Measurements from ENCODE around the gene BPIFB1.

Gene BPIFB1

GRCh38 chr20:33282991-33283555, at the start of gene BPIFB1:
TSS of gene BPIFB1 (plus strand) at chr20:33283214. CDS start at chr20:33286074, 2,860 bp downstream.
- DNase-seq (ENCODE audit: low read depth in 1 of 2, low spot score in 1 of 2) = no peak

- DNase-seq (ENCODE audit: low read depth in 1 of 2, low spot score in 1 of 2) = no peak
These were observed 49.0 kb upstream of the BPIFB1 start for GRCh38 chr20:33234050-33234449.

GRCh38 chr20:33235696-33236095, 47.3 kb upstream of the BPIFB1 start, which contains the start of gene BPIFA1:
TSS of gene BPIFA1 (plus strand) at chr20:33235996. CDS start at chr20:33237712, 1,716 bp downstream.
- DNase-seq (ENCODE audit: low read depth in 1 of 2, low spot score in 1 of 2) = no peak

GRCh38 chr20:33236351-33236750, 46.7 kb upstream of the BPIFB1 start:
- no peak for DNase-seq (ENCODE audit: low read depth in 1 of 2, low spot score in 1 of 2)

- no peak for DNase-seq (ENCODE audit: low read depth in 1 of 2, low spot score in 1 of 2)
These were observed 45.0 kb upstream of the BPIFB1 start for GRCh38 chr20:33237989-33238388.

- DNase-seq (ENCODE audit: low read depth in 1 of 2, low spot score in 1 of 2) = no peak
These were observed 43.6 kb upstream of the BPIFB1 start for GRCh38 chr20:33239418-33239817.

- no peak for DNase-seq (ENCODE audit: low read depth in 1 of 2, low spot score in 1 of 2)
These were observed 42.9 kb upstream of the BPIFB1 start for GRCh38 chr20:33239979-33240736.

- no peak for DNase-seq (ENCODE audit: low read depth in 1 of 2, low spot score in 1 of 2)
These were observed 42.1 kb upstream of the BPIFB1 start for GRCh38 chr20:33240923-33241322.

GRCh38 chr20:33242319-33243100, 40.5 kb upstream of the BPIFB1 start:
- no peak for DNase-seq (ENCODE audit: low read depth in 1 of 2, low spot score in 1 of 2)

- no peak for DNase-seq (ENCODE audit: low read depth in 1 of 2, low spot score in 1 of 2)
These were observed 36.9 kb upstream of the BPIFB1 start for GRCh38 chr20:33246077-33246476.

GRCh38 chr20:33249456-33249855, 33.6 kb upstream of the BPIFB1 start:
- no peak for DNase-seq (ENCODE audit: low read depth in 1 of 2, low spot score in 1 of 2)

GRCh38 chr20:33250666-33251065, 32.3 kb upstream of the BPIFB1 start:
- no peak for DNase-seq (ENCODE audit: low read depth in 1 of 2, low spot score in 1 of 2)

- no peak for DNase-seq (ENCODE audit: low read depth in 1 of 2, low spot score in 1 of 2)
These were observed 31.5 kb upstream of the BPIFB1 start for GRCh38 chr20:33251496-33251895.

- DNase-seq (ENCODE audit: low read depth in 1 of 2, low spot score in 1 of 2) = no peak
These were observed 30.6 kb upstream of the BPIFB1 start for GRCh38 chr20:33252460-33252859.

- no peak for DNase-seq (ENCODE audit: low read depth in 1 of 2, low spot score in 1 of 2)
These were observed 28.0 kb upstream of the BPIFB1 start for GRCh38 chr20:33255005-33255404.

GRCh38 chr20:33257237-33257636, 25.8 kb upstream of the BPIFB1 start:
- no peak for DNase-seq (ENCODE audit: low read depth in 1 of 2, low spot score in 1 of 2)

GRCh38 chr20:33259371-33259770, 23.6 kb upstream of the BPIFB1 start:
- no peak for DNase-seq (ENCODE audit: low read depth in 1 of 2, low spot score in 1 of 2)

- no peak for DNase-seq (ENCODE audit: low read depth in 1 of 2, low spot score in 1 of 2)
These were observed 21.5 kb upstream of the BPIFB1 start for GRCh38 chr20:33261465-33261864.

- DNase-seq (ENCODE audit: low read depth in 1 of 2, low spot score in 1 of 2) = no peak
These were observed 20.4 kb upstream of the BPIFB1 start for GRCh38 chr20:33262658-33263065.

GRCh38 chr20:33263784-33264183, 19.2 kb upstream of the BPIFB1 start:
- DNase-seq (ENCODE audit: low read depth in 1 of 2, low spot score in 1 of 2) = no peak

GRCh38 chr20:33267701-33268100, 15.3 kb upstream of the BPIFB1 start:
- DNase-seq (ENCODE audit: low read depth in 1 of 2, low spot score in 1 of 2) = no peak
